Esophagus (tissue), 2 donors: ENCODE results near the gene DDTL. TPM values are rescaled to one million over a fixed set of nuclear protein-coding genes. Genes with fewer than 3 reads are reported as not detected.
"Not testable (repeated sequence)": the region's sequence is repeated elsewhere in the genome, so short reads cannot be mapped to it uniquely, and the experiment has no call there.

ENCODE experiments used
- H3K27ac ChIP-seq, 2 donors: one replicate each; pipeline ENCODE4 v1.5.1; 2013; ENCODE audit warnings: low read depth in 2 of 2, mild to moderate bottlenecking in 2 of 2, inconsistent platforms in 1 of 2, low read length in 1 of 2, moderate library complexity in 1 of 2
- H3K27me3 ChIP-seq, 2 donors: one replicate each; pipeline ENCODE4 v1.6.1; 2013; ENCODE audit warnings: low read length in 2 of 2, control low read depth in 1 of 2, mild to moderate bottlenecking in 1 of 2; ENCODE audit not compliant: insufficient read depth in 2 of 2, control insufficient read depth in 1 of 2
- H3K36me3 ChIP-seq, 2 donors: one replicate each; pipeline ENCODE4 v1.6.1; 2013; ENCODE audit warnings: low read length in 1 of 2; ENCODE audit not compliant: control insufficient read depth in 2 of 2, insufficient read depth in 2 of 2
- H3K4me1 ChIP-seq, 2 donors: one replicate each; pipeline ENCODE4 v1.6.1; 2013; ENCODE audit warnings: low read length in 1 of 2; ENCODE audit not compliant: control insufficient read depth in 2 of 2, insufficient read depth in 2 of 2
- H3K4me3 ChIP-seq, 2 donors: one replicate each; pipeline ENCODE4 v1.5.1; 2013; ENCODE audit warnings: low read length in 2 of 2, mild to moderate bottlenecking in 2 of 2, low read depth in 1 of 2, moderate library complexity in 1 of 2
- H3K9me3 ChIP-seq, 2 donors: one replicate each; pipeline ENCODE4 v1.6.1; 2013; ENCODE audit warnings: mild to moderate bottlenecking in 2 of 2, low read depth in 1 of 2, low read length in 1 of 2, moderate library complexity in 1 of 2; ENCODE audit not compliant: control insufficient read depth in 2 of 2, insufficient read depth in 1 of 2
- WGBS, 2 donors: extraction: QIAGEN DNeasy Blood & Tissue Kit; methylation state at CpG; one replicate each; pipeline ENCODE4 v1.1.7; 2013; 5-methylcytosine and 5-hydroxymethylcytosine counted together
- polyA plus RNA-seq, 2 donors: library from polyadenylated mRNA; stranded (reverse); fragments of 200-250 nt; gene quantifications; one replicate each; pipeline ENCODE4 v1.2.3, GENCODE V29; 2013
- donor health status: healthy with polysubstance abuse.
- donor health status: Bipolar disorder and iron deficiency.

Gene DDTL
- polyA plus RNA-seq, 2 donors: 1.4 TPM

GRCh38 chr22:23949764-23950163 lies 16.9 kb upstream of the DDTL start:
- not testable (repeated sequence) for H3K9me3 ChIP-seq
- WGBS, 2 donors: 83% methylated on average over 18 of the region's 18 CpGs

DNA sequence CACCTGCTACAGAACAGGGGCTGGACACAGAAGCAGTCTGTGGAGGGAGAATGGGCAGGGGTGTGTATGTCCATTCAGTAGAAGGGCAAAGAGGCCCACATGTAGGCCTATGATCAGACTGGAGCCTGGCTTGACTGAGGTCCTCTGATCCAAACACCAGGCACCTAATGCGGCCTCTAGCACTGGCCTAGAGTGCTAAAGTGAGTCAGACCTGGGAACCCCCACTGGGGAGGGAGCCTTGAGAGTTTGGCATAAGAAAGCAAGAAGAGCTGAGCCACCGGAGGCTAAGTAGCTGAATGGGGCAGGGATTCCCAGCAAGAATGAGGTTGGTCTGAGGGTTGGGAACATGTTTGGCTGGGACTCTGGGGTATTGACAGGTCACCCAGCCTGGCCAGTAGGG lies 15.3 kb upstream of the DDTL start:
- H3K4me1 ChIP-seq, H3K36me3 ChIP-seq, H3K9me3 ChIP-seq, H3K27me3 ChIP-seq, H3K4me3 ChIP-seq, H3K27ac ChIP-seq: not testable (repeated sequence)
- 53 to 68% methylated on average over 2 of the region's 2 CpGs for WGBS, 2 donors

More at GRCh38 chr22:23949764-23950163, 16.9 kb upstream of the DDTL start:
- H3K4me3 ChIP-seq, H3K4me1 ChIP-seq, H3K27ac ChIP-seq, H3K36me3 ChIP-seq, H3K27me3 ChIP-seq: not testable (repeated sequence)

- WGBS, 2 donors: 74 to 78% methylated on average over 11 of the region's 11 CpGs
- not testable (repeated sequence) for H3K27ac ChIP-seq, H3K27me3 ChIP-seq, H3K4me1 ChIP-seq, H3K36me3 ChIP-seq, H3K4me3 ChIP-seq, H3K9me3 ChIP-seq
Observed at GRCh38 chr22:23952794-23953405, 13.8 kb upstream of the DDTL start.

- not testable (repeated sequence) for H3K27ac ChIP-seq, H3K9me3 ChIP-seq, H3K4me1 ChIP-seq, H3K36me3 ChIP-seq, H3K27me3 ChIP-seq, H3K4me3 ChIP-seq
- 72% methylated on average over 4 of the region's 4 CpGs for WGBS, 2 donors
Observed at GRCh38 chr22:23953485-23953884, 13.2 kb upstream of the DDTL start.

- H3K27me3 ChIP-seq, H3K9me3 ChIP-seq, H3K4me3 ChIP-seq, H3K36me3 ChIP-seq, H3K27ac ChIP-seq, H3K4me1 ChIP-seq: not testable (repeated sequence)
- 67 to 70% methylated on average over 8 of the region's 8 CpGs for WGBS, 2 donors
Observed at GRCh38 chr22:23954193-23954990, 12.3 kb upstream of the DDTL start.

GRCh38 chr22:23954991-23955305 lies 11.7 kb upstream of the DDTL start:
- not testable (repeated sequence) for H3K36me3 ChIP-seq, H3K4me3 ChIP-seq, H3K9me3 ChIP-seq, H3K27me3 ChIP-seq, H3K27ac ChIP-seq, H3K4me1 ChIP-seq
- 74 to 78% methylated on average over 4 to 6 of the region's 6 CpGs for WGBS, 2 donors

GRCh38 chr22:23955886-23956285 lies 10.8 kb upstream of the DDTL start:
- not testable (repeated sequence) for H3K4me1 ChIP-seq, H3K4me3 ChIP-seq, H3K9me3 ChIP-seq, H3K36me3 ChIP-seq, H3K27ac ChIP-seq, H3K27me3 ChIP-seq
- whole genome bisulfite sequencing, 2 donors: 72 to 77% methylated on average over 6 to 7 of the region's 8 CpGs

GRCh38 chr22:23956301-23956900 lies 10.3 kb upstream of the DDTL start:
- not testable (repeated sequence) for H3K4me1 ChIP-seq, H3K9me3 ChIP-seq, H3K4me3 ChIP-seq, H3K27ac ChIP-seq, H3K36me3 ChIP-seq, H3K27me3 ChIP-seq
- 26% methylated on average over 12 of the region's 12 CpGs for WGBS, 2 donors

DNA sequence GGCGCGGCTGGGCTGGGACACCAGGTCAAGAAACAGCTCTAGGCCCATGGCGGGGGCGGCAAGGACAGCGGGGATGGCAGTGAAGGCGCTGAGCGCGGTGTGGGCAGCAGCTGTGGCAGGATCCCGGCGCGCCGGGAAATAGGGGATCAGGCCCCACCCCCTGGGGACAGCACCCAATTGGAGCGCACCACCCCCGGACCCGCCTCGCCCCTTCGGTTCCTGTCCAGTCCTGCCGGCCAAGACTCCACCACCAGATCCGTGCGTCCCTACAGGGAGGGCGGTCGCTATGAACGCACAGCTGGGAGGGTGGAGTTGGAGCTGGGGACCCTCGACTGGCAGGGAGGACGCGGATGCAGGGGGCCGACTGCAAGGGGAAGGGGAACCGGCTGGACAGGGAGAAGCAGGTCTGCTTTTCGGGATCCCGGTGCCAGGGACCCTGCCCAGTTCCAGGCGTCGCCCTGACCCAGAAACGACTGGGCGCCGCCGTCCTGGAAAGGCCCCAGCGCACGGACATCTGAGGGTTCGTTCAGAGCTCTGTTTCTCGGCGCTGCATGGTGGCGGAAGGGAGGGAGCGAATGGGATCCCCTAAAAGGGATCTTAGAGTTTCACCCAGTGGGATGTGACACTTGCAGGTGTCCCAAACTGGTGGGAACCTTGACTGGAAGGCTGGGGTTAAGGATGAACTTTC lies 5.5 kb upstream of the DDTL start, which contains the start of gene GSTT2B:
Gene GSTT2B, minus strand, starts transcription at position 112 of the 688 bp plus-strand sequence. Its CDS starts 64 bp downstream, at position 48.
- no CpG with 5 or more reads among the region's 43 CpGs for WGBS, 2 donors
- H3K27ac ChIP-seq, H3K9me3 ChIP-seq, H3K4me1 ChIP-seq, H3K36me3 ChIP-seq, H3K27me3 ChIP-seq, H3K4me3 ChIP-seq: not testable (repeated sequence)
